GM23248 (cell line): Measurements from ENCODE around the gene FGF4.

ENCODE experiments used
- EZH2 ChIP-seq: fragments of 200-600 bp; sonication (generic); IDR thresholded peaks from 2 replicates; pipeline ENCODE4 v1.6.1; 2018; ENCODE audit warnings: antibody characterized with exemption, mild to moderate bottlenecking; ENCODE audit not compliant: insufficient read depth, poor library complexity, severe bottlenecking
- EZH2phosphoT487 ChIP-seq: fragments of 200-600 bp; sonication (generic); IDR thresholded peaks from 2 replicates; pipeline ENCODE4 v1.6.1; 2018; ENCODE audit warnings: antibody characterized with exemption, moderate library complexity, mild to moderate bottlenecking, low read depth; ENCODE audit not compliant: insufficient read depth

DNA sequence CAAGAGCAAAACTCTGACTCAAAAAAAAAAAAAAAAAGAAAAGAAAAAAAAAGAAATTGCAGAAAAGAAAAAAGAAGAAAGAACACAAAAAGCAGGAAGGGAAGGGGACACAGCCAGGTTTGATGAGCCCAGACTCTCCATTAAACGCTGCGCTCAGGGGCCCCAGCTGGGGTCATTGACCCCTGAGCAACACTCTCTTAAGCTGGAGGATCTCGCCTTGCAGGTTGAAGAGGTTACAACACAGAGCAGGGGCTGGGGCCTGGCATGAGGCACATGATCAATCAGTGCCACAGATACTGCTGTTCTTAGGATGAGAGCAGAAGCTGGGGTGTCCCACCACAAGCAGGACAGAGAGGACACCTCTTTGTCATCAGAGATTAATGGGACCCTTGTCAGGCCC, 36.3 kb upstream of the FGF4 start:
- no peak for TF ChIP-seq EZH2
- TF ChIP-seq EZH2phosphoT487: no peak
